Adrenal gland (tissue), 5 donors: ENCODE measurements around the gene OR3A2.

Experiments
- POLR2A ChIP-seq, 2 donors: fragments of 450-650 bp; IDR thresholded peaks; one replicate each; pipeline ENCODE4 v1.6.1; 2017; ENCODE audit warnings: antibody characterized with exemption in 2 of 2, mild to moderate bottlenecking in 2 of 2, moderate library complexity in 1 of 2
- TF ChIP-seq, protein P1 (sequence below), 6 experiments: fragments of 450-650 bp in 4 of 6; fragments of 200-600 bp in 2 of 6; sonication (generic) in 1 of 6; IDR thresholded peaks; 1 replicate in 5 of 6; 2 replicates in 1 of 6; pipeline versions ENCODE4 v1.5.1 to v1.8.0; 2016 to 2021; ENCODE audit warnings: antibody characterized with exemption in 6 of 6, mild to moderate bottlenecking in 2 of 6, moderate library complexity in 1 of 6
- donor health status: DM: no; HTN: no; CAD: no.

- TF ChIP-seq, protein P1, sequence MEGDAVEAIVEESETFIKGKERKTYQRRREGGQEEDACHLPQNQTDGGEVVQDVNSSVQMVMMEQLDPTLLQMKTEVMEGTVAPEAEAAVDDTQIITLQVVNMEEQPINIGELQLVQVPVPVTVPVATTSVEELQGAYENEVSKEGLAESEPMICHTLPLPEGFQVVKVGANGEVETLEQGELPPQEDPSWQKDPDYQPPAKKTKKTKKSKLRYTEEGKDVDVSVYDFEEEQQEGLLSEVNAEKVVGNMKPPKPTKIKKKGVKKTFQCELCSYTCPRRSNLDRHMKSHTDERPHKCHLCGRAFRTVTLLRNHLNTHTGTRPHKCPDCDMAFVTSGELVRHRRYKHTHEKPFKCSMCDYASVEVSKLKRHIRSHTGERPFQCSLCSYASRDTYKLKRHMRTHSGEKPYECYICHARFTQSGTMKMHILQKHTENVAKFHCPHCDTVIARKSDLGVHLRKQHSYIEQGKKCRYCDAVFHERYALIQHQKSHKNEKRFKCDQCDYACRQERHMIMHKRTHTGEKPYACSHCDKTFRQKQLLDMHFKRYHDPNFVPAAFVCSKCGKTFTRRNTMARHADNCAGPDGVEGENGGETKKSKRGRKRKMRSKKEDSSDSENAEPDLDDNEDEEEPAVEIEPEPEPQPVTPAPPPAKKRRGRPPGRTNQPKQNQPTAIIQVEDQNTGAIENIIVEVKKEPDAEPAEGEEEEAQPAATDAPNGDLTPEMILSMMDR (IDR thresholded peaks at IDR 0.05), result no peak
- no peak for TF ChIP-seq POLR2A (IDR thresholded peaks at IDR 0.05)
Observed at GRCh38 chr17:3389791-3390190, 3.7 kb upstream of the OR3A2 start.
